ENCODE results near the gene DHX35. TPM values are rescaled to one million over a fixed set of nuclear protein-coding genes. Genes with fewer than 3 reads are reported as not detected.
A peak's percentile ranks its signal among the peaks of the same experiment; 100 is the strongest.
"Not testable (repeated sequence)": the region's sequence is repeated elsewhere in the genome, so short reads cannot be mapped to it uniquely, and the experiment has no call there.

Gene DHX35
- polyA plus RNA-seq, 6 donors from 2014 or later = 2.2 to 7.4 (median 4.7) TPM

- no peaks in the 10 kb centered on the region for H3K9me3 Mint-ChIP-seq
- H3K27ac Mint-ChIP-seq = peak overlapping the region in 1 of 6 donors; percentile 15
- DNase-seq (no peak), ATAC-seq (ENCODE audit: low read depth in 2 of 2) (no peak)
- no peaks in the 10 kb centered on the region for H3K27me3 Mint-ChIP-seq
- H3K36me3 Mint-ChIP-seq = no peaks in the 10 kb centered on the region
- H3K4me1 Mint-ChIP-seq = no peaks in the 10 kb centered on the region
- no peak overlapping the region for H3K4me3 Mint-ChIP-seq
Measured at GRCh38 chr20:38950254-38950653, 11.9 kb upstream of the DHX35 start.

GRCh38 chr20:38951611-38952010, 10.5 kb upstream of the DHX35 start:
- H3K27me3 Mint-ChIP-seq = no peaks in the 10 kb centered on the region
- ATAC-seq (ENCODE audit: low read depth in 2 of 2) (no peak), DNase-seq (no peak)
- no peak overlapping the region for H3K4me3 Mint-ChIP-seq
- no peak overlapping the region for H3K27ac Mint-ChIP-seq
- no peaks in the 10 kb centered on the region for H3K36me3 Mint-ChIP-seq
- H3K4me1 Mint-ChIP-seq = no peaks in the 10 kb centered on the region
- no peaks in the 10 kb centered on the region for H3K9me3 Mint-ChIP-seq

GRCh38 chr20:38952153-38952552, 10.0 kb upstream of the DHX35 start:
- ATAC-seq (ENCODE audit: low read depth in 2 of 2) (no peak), DNase-seq (no peak)
- H3K4me3 Mint-ChIP-seq = no peak overlapping the region
- no peaks in the 10 kb centered on the region for H3K9me3 Mint-ChIP-seq
- H3K4me1 Mint-ChIP-seq = no peaks in the 10 kb centered on the region
- no peaks in the 10 kb centered on the region for H3K36me3 Mint-ChIP-seq
- no peaks in the 10 kb centered on the region for H3K27me3 Mint-ChIP-seq
- peak overlapping the region in 1 of 6 donors; percentile 33 for H3K27ac Mint-ChIP-seq

- DNase-seq = no peak
- H3K27ac Mint-ChIP-seq = peak overlapping the region in 1 of 6 donors; percentile 17
- no peaks in the 10 kb centered on the region for H3K9me3 Mint-ChIP-seq
Measured at GRCh38 chr20:38953630-38954340, 8.4 kb upstream of the DHX35 start.

GRCh38 chr20:38957235-38957876, 4.8 kb upstream of the DHX35 start:
- H3K36me3 Mint-ChIP-seq = no peaks in the 10 kb centered on the region
- H3K27ac Mint-ChIP-seq = no peak overlapping the region
- H3K9me3 Mint-ChIP-seq = peaks cover 0 to 6% (median 0%) of the 10 kb centered on the region in 7 donors
- H3K4me1 Mint-ChIP-seq = peaks cover 9 to 12% (median 10%) of the 10 kb centered on the region in 3 donors
- no peak overlapping the region for H3K4me3 Mint-ChIP-seq
- no peak for DNase-seq
- ATAC-seq (ENCODE audit: low read depth in 2 of 2) = no peak
- H3K27me3 Mint-ChIP-seq = no peaks in the 10 kb centered on the region

More at GRCh38 chr20:38953630-38954340, 8.4 kb upstream of the DHX35 start:
- Mint-ChIP-seq H3K4me3 (no peak overlapping the region), H3K36me3 (no peaks in the 10 kb centered on the region), H3K4me1 (no peaks in the 10 kb centered on the region), H3K27me3 (no peaks in the 10 kb centered on the region)
- no peak for ATAC-seq (ENCODE audit: low read depth in 2 of 2)

- Mint-ChIP-seq H3K4me3 (no peak overlapping the region), H3K27ac (no peak overlapping the region), H3K36me3 (no peaks in the 10 kb centered on the region), H3K27me3 (no peaks in the 10 kb centered on the region), H3K4me1 (peaks cover 14 to 18% (median 16%) of the 10 kb centered on the region in 3 donors), H3K9me3 (peaks cover 0 to 6% (median 0%) of the 10 kb centered on the region in 7 donors)
- DNase-seq = no peak
- no peak for ATAC-seq (ENCODE audit: low read depth in 2 of 2)
Measured at GRCh38 chr20:38957915-38958485, 4.1 kb upstream of the DHX35 start.

GRCh38 chr20:38960187-38960687, 1.9 kb upstream of the DHX35 start:
- H3K36me3 Mint-ChIP-seq; H3K27ac Mint-ChIP-seq; H3K27me3 Mint-ChIP-seq; H3K9me3 Mint-ChIP-seq; ATAC-seq (ENCODE audit: low read depth in 2 of 2); DNase-seq: not testable (repeated sequence)
- Mint-ChIP-seq H3K4me3 (peak overlapping the region in 1 of 8 donors; percentile 91), H3K4me1 (peaks cover 16 to 24% (median 17%) of the 10 kb centered on the region in 3 donors)

GRCh38 chr20:38961530-38962043, 557 bp upstream of the DHX35 start:
- H3K4me3 Mint-ChIP-seq = peak overlapping the region; percentile 91 to 99 (median 96)
- H3K4me1 Mint-ChIP-seq = peaks cover 16 to 24% (median 17%) of the 10 kb centered on the region in 3 donors
- no peaks in the 10 kb centered on the region for H3K27me3 Mint-ChIP-seq
- peak overlapping the region; percentile 96 to 99 (median 98) for H3K27ac Mint-ChIP-seq
- peaks cover 4 to 8% of the 10 kb centered on the region in 2 donors for H3K36me3 Mint-ChIP-seq
- peaks cover 0 to 6% (median 0%) of the 10 kb centered on the region in 7 donors for H3K9me3 Mint-ChIP-seq
- no peak for DNase-seq
- peak; percentile 0 to 2 for ATAC-seq (ENCODE audit: low read depth in 2 of 2)

- Mint-ChIP-seq H3K27ac (peak overlapping the region; percentile 93 to 98 (median 96)), H3K4me1 (peaks cover 16 to 24% (median 17%) of the 10 kb centered on the region in 3 donors), H3K36me3 (peaks cover 4 to 8% of the 10 kb centered on the region in 2 donors), H3K9me3 (peaks cover 0 to 6% (median 0%) of the 10 kb centered on the region in 7 donors), H3K27me3 (no peaks in the 10 kb centered on the region), H3K4me3 (peak overlapping the region; percentile 91 to 99 (median 96))
- DNase-seq = no peak
- ATAC-seq (ENCODE audit: low read depth in 2 of 2) = no peak
Measured at GRCh38 chr20:38962928-38963401, 821 bp downstream of the DHX35 start.

- Mint-ChIP-seq H3K9me3 (peaks cover 0 to 6% (median 0%) of the 10 kb centered on the region in 7 donors), H3K27me3 (no peaks in the 10 kb centered on the region), H3K4me3 (peak overlapping the region in 2 of 8 donors; percentile 4 to 91), H3K4me1 (peaks cover 16 to 24% (median 17%) of the 10 kb centered on the region in 3 donors), H3K36me3 (peaks cover 4 to 8% of the 10 kb centered on the region in 2 donors), H3K27ac (no peak overlapping the region)
- DNase-seq (no peak), ATAC-seq (ENCODE audit: low read depth in 2 of 2) (no peak)
Measured at GRCh38 chr20:38963745-38964144, 1.6 kb downstream of the DHX35 start.

GRCh38 chr20:38965264-38965663, 3.1 kb downstream of the DHX35 start:
- Mint-ChIP-seq H3K9me3 (peaks cover 0 to 6% (median 0%) of the 10 kb centered on the region in 7 donors), H3K27me3 (no peaks in the 10 kb centered on the region), H3K27ac (no peak overlapping the region), H3K36me3 (peaks cover 4 to 10% of the 10 kb centered on the region in 2 donors), H3K4me1 (peaks cover 16 to 24% (median 17%) of the 10 kb centered on the region in 3 donors), H3K4me3 (peak overlapping the region in 1 of 8 donors; percentile 91)
- ATAC-seq (ENCODE audit: low read depth in 2 of 2) (no peak), DNase-seq (no peak)

GRCh38 chr20:38968090-38968489, 5.9 kb downstream of the DHX35 start:
- H3K9me3 Mint-ChIP-seq = no peaks in the 10 kb centered on the region

GRCh38 chr20:38969708-38970107, 7.6 kb downstream of the DHX35 start:
- peaks cover 13 to 29% of the 10 kb centered on the region in 2 donors for H3K36me3 Mint-ChIP-seq
- no peaks in the 10 kb centered on the region for H3K27me3 Mint-ChIP-seq
- H3K27ac Mint-ChIP-seq = no peak overlapping the region
- no peak for DNase-seq
- no peak for ATAC-seq (ENCODE audit: low read depth in 2 of 2)
- H3K4me3 Mint-ChIP-seq = no peak overlapping the region
- no peaks in the 10 kb centered on the region for H3K9me3 Mint-ChIP-seq
- peaks cover 3 to 11% (median 4%) of the 10 kb centered on the region in 3 donors for H3K4me1 Mint-ChIP-seq

More at GRCh38 chr20:38968090-38968489, 5.9 kb downstream of the DHX35 start:
- ATAC-seq (ENCODE audit: low read depth in 2 of 2) = no peak
- no peak for DNase-seq
- H3K4me3 Mint-ChIP-seq = no peak overlapping the region
- H3K27ac Mint-ChIP-seq = no peak overlapping the region
- H3K27me3 Mint-ChIP-seq = no peaks in the 10 kb centered on the region
- peaks cover 8 to 23% of the 10 kb centered on the region in 2 donors for H3K36me3 Mint-ChIP-seq
- peaks cover 4 to 15% (median 4%) of the 10 kb centered on the region in 3 donors for H3K4me1 Mint-ChIP-seq
